Nephron progenitor cell (in vitro differentiated cells): Measurements from ENCODE around the gene PRAC2.

Experiments
- DNase-seq: peaks from one replicate; pipeline ENCODE4 v3.0.0; 2021
- H3K27ac Mint-ChIP-seq: 2 replicates; pipeline ENCODE4 v1.8.0; 2021; ENCODE audit warnings: mild to moderate bottlenecking, moderate library complexity, mixed read lengths
- H3K27me3 Mint-ChIP-seq: 2 replicates; pipeline ENCODE4 v1.8.0; 2021; ENCODE audit warnings: mild to moderate bottlenecking, low read depth, mixed read lengths; ENCODE audit not compliant: poor library complexity
- H3K36me3 Mint-ChIP-seq: 2 replicates; pipeline ENCODE4 v1.8.0; 2021; ENCODE audit warnings: low read depth, mixed read lengths
- H3K4me1 Mint-ChIP-seq: 2 replicates; pipeline ENCODE4 v1.8.0; 2021; ENCODE audit warnings: mixed read lengths
- H3K4me3 Mint-ChIP-seq: 2 replicates; pipeline ENCODE4 v1.8.0; 2021; ENCODE audit warnings: mild to moderate bottlenecking, moderate library complexity, mixed read lengths
- H3K9me3 Mint-ChIP-seq: 2 replicates; pipeline ENCODE4 v1.8.0; 2021; ENCODE audit warnings: mild to moderate bottlenecking, moderate library complexity, mixed read lengths
- CTCF ChIP-seq: fragments of 200-600 bp; sonication (generic); IDR thresholded peaks from 2 replicates; pipeline ENCODE4 v1.5.0; 2021; ENCODE audit warnings: antibody characterized with exemption

The PRAC2 gene

GRCh38 chr17:48690655-48691054, 32.3 kb upstream of the PRAC2 start:
- DNase-seq = no peak
- Mint-ChIP-seq H3K27ac (no peak overlapping the region), H3K27me3 (peaks cover 16% of the 10 kb centered on the region), H3K36me3 (peaks cover 76% of the 10 kb centered on the region), H3K4me1 (no peaks in the 10 kb centered on the region), H3K4me3 (no peak overlapping the region), H3K9me3 (peaks cover 22% of the 10 kb centered on the region)
- no peak for TF ChIP-seq CTCF

GRCh38 chr17:48692049-48692448, 30.9 kb upstream of the PRAC2 start:
- no peak overlapping the region for H3K4me3 Mint-ChIP-seq
- peaks cover 26% of the 10 kb centered on the region for H3K9me3 Mint-ChIP-seq
- peaks cover 21% of the 10 kb centered on the region for H3K27me3 Mint-ChIP-seq
- DNase-seq = no peak
- no peaks in the 10 kb centered on the region for H3K4me1 Mint-ChIP-seq
- no peak overlapping the region for H3K27ac Mint-ChIP-seq
- peaks cover 80% of the 10 kb centered on the region for H3K36me3 Mint-ChIP-seq
- TF ChIP-seq CTCF = no peak

DNA sequence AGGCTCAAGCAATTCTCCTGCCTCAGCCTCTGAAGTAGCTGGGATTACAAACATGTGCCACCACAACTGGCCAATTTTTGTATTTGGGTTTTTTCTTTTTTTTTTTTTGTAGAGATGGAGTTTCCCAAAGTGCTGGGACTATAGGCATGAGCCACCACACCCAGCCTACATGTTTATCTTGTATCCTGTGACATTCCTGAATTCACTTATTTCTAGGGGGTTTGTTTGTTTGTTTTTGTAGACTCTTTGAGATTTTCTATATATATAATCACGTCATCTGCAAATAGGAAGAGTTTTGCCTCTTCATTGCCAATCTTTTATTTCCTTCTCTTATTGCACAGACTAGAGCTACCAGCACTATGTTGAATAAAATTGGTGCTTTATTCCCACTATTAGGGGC, 29.8 kb upstream of the PRAC2 start:
- peaks cover 26% of the 10 kb centered on the region for H3K9me3 Mint-ChIP-seq
- peaks cover 21% of the 10 kb centered on the region for H3K27me3 Mint-ChIP-seq
- DNase-seq = no peak
- H3K36me3 Mint-ChIP-seq = peaks cover 83% of the 10 kb centered on the region
- H3K27ac Mint-ChIP-seq = no peak overlapping the region
- TF ChIP-seq CTCF = no peak
- no peak overlapping the region for H3K4me3 Mint-ChIP-seq
- H3K4me1 Mint-ChIP-seq = no peaks in the 10 kb centered on the region

DNA sequence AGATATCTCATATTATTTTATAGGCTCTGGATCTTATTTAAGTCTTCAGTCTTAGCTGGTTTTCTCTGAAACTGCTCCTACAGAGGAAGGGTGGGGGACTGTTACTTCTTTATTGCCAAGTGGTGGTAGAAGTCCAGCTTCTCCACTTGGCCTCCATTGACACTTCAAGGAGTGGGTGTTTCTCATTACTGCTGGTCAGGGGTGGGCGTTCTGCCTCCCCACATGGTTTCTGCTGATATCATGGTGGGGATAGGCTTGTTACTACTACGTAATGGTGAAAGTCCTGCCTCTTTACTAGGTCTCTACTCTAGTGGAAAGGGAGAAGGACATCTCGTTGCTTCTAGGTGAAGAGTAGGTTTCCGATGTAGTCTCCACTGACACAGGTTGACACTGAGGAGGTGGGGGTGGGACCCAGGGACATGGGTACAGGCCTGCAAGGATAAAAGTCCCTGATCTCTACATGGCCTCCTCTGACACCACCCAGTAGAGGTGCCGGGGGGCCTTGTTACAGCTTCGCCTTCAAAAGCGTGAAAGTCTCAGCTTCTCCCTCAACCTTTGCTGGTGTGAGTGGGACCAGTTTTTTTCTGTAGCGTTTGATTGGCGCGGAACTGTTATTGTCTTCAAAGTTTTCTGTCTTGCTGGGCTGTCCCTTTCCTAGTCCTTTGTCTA, 21.0 kb upstream of the PRAC2 start:
- Mint-ChIP-seq H3K27me3 (peaks cover 20% of the 10 kb centered on the region), H3K4me3 (no peak overlapping the region), H3K9me3 (no peaks in the 10 kb centered on the region), H3K36me3 (peaks cover 89% of the 10 kb centered on the region), H3K4me1 (peaks cover 11% of the 10 kb centered on the region), H3K27ac (no peak overlapping the region)
- TF ChIP-seq CTCF = no peak
- no peak for DNase-seq

DNA sequence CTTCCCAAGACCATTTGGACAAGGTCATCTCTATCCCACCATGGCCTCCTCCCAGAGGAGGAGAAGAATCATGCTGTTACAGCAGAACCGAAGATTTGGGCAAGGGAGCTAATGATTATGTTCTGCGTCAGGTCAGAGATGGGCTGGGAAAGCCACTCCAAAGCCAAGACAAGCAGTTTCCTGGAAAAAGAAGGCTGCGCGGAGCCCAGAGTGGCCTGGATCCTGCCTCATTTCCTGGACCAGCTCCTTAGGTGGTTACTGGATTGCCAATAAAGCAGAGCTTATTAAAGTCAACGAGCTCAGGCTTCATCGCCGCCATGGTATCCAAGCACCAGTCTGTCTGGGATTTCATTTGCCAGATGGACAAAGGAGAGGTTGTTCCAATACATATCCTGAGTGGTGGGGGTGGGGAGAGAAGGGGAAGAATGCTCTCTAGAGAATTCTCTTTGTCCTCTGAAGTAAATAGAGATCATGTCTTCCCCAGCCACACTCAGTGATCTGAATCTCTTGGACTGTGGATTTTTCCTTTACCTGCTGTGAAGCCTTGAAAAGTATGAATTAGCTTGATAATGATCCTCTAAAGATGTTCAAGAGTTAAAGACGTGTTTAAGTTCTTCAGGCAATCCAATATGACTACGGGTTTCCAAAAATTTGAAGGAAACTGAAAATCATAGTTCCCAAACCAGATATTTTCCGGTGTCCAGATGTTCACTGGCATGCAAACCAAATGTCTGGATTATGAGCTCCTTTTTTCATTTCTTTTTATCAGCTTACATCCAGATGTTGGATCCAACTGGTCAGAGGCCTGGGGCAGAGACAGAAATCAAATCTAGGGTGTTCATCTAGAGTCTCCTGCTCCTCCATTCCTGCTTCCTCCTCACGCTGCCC, 18.4 kb upstream of the PRAC2 start:
- DNase-seq = no peak
- TF ChIP-seq CTCF = no peak
- Mint-ChIP-seq H3K9me3 (no peaks in the 10 kb centered on the region), H3K4me3 (no peak overlapping the region), H3K27ac (no peak overlapping the region), H3K36me3 (peaks cover 67% of the 10 kb centered on the region), H3K27me3 (peaks cover 29% of the 10 kb centered on the region), H3K4me1 (peaks cover 14% of the 10 kb centered on the region)
